ENCODE measurements around the gene TP53TG5.

- TF ChIP-seq CTCF (conservative IDR thresholded peaks at IDR 0.05; ENCODE audit: low read depth in 2 of 2) (no peak), EZH2phosphoT487 (IDR thresholded peaks at IDR 0.05; ENCODE audit: unreplicated experiment) (no peak), POLR2AphosphoS5 (IDR thresholded peaks at IDR 0.05; ENCODE audit: low read depth) (no peak), CREB1 (CRISPR knock-in tag; IDR thresholded peaks at IDR 0.05; ENCODE audit: low read depth) (no peak), EZH2 (IDR thresholded peaks at IDR 0.05; ENCODE audit: low read depth, unreplicated experiment) (no peak), REST (IDR thresholded peaks at IDR 0.05; ENCODE audit: unreplicated experiment) (no peak), ETS1 (IDR thresholded peaks at IDR 0.05) (no peak), ZNF331 (CRISPR knock-in tag; IDR thresholded peaks at IDR 0.05; ENCODE audit: low read depth) (no peak), NANOG (IDR thresholded peaks at IDR 0.05; ENCODE audit: borderline replicate concordance) (no peak), STAT1 (IDR thresholded peaks at IDR 0.05; ENCODE audit: unreplicated experiment) (no peak), JUNB (IDR thresholded peaks at IDR 0.05; ENCODE audit: unreplicated experiment) (no peak)
Measured at GRCh38 chr20:45352729-45353128, 25.4 kb downstream of the TP53TG5 start.

Data from GM23338 (cell line).